Thyroid gland (tissue), 4 donors: ENCODE measurements around the gene PMP22.

Source experiments
- CTCF ChIP-seq, 6 experiments: fragments of 200-600 bp in 3 of 6; fragments of 450-650 bp in 3 of 6; sonication (generic) in 3 of 6; IDR thresholded peaks; one replicate each; pipeline ENCODE4 v1.5.1; 2016 to 2019; ENCODE audit warnings: antibody characterized with exemption in 6 of 6, mild to moderate bottlenecking in 2 of 6, inconsistent platforms in 1 of 6, moderate library complexity in 1 of 6
- POLR2A ChIP-seq, 2 donors: fragments of 450-650 bp; IDR thresholded peaks; one replicate each; pipeline ENCODE4 v1.6.1; 2017; ENCODE audit warnings: antibody characterized with exemption in 2 of 2, mild to moderate bottlenecking in 2 of 2, moderate library complexity in 1 of 2

GRCh38 chr17:15247891-15248529 lies 17.1 kb downstream of the PMP22 start:
- TF ChIP-seq POLR2A (IDR thresholded peaks at IDR 0.05) (no peak), CTCF (IDR thresholded peaks at IDR 0.05) (peak in 3 of 6 experiments; percentile 37 to 50 (median 40))
